GM12892 (cell line): ENCODE measurements around the gene NOD1.

Experiments
- POLR2A ChIP-seq: IDR thresholded peaks from 2 replicates; pipeline ENCODE4 v1.6.1; 2011; ENCODE audit warnings: low read depth, low read length, control low read depth
- POLR2AphosphoS5 ChIP-seq: IDR thresholded peaks from 2 replicates; pipeline ENCODE4 v1.6.1; 2011; ENCODE audit warnings: low read depth, low read length, control low read depth
- TAF1 ChIP-seq: IDR thresholded peaks from 2 replicates; pipeline ENCODE4 v1.6.1; 2011; ENCODE audit warnings: low read depth, mild to moderate bottlenecking, control low read depth, low read length, borderline replicate concordance

DNA sequence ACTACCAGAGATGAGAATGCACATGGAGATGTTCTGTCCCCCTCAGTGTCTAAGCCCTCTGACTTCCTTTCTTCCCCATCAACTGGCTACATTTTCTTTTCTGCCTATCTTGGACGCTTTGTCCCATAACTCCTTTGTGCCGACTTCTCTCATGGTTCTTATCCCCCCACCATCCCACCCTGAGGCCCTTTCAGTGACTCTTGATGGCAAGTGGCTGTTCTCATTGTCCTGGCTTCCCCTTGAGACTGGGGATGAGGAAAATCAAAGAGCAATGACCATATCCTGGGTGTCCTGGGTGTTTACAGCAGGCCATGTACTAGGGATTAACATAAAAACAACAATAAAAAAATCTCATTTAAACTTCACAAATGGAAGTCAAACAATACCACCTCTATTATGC is 44.9 kb upstream of the NOD1 start:
- TF ChIP-seq POLR2A: no peak
- no peak for TF ChIP-seq POLR2AphosphoS5
- no peak for TF ChIP-seq TAF1
